GM18502 (cell line): Measurements from ENCODE around the gene SP2.
"Not testable (repeated sequence)": the region's sequence is repeated elsewhere in the genome, so short reads cannot be mapped to it uniquely, and the experiment has no call there.

Experiments
- ATAC-seq: cut with Tn5 transposase; IDR thresholded peaks from one replicate; pipeline ENCODE4 v1.9.1; 2021; ENCODE audit warnings: mild to moderate bottlenecking; ENCODE audit not compliant: unreplicated experiment, poor library complexity

Gene SP2

GRCh38 chr17:47917581-47917980, 21.5 kb downstream of the SP2 start:
- ATAC-seq: no peak

DNA sequence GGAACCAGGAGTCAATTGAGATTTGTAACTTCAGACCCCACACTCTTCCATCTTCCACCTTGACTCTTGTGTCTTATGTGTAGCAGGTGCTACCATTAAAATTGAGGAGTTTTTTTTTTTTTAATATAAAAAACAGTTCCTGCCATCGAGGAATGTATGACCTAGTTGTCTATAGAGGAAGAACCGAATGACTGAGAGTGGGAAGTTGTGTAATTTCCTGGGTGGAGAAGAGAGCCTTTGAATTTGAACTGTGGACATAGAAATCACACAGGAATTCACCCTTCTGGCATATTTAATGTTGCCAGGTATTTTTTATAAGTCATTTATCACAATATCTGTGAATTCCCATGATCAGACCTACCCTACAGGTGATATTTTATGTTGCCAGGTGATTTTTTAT, 22.0 kb downstream of the SP2 start:
- no peak for ATAC-seq

DNA sequence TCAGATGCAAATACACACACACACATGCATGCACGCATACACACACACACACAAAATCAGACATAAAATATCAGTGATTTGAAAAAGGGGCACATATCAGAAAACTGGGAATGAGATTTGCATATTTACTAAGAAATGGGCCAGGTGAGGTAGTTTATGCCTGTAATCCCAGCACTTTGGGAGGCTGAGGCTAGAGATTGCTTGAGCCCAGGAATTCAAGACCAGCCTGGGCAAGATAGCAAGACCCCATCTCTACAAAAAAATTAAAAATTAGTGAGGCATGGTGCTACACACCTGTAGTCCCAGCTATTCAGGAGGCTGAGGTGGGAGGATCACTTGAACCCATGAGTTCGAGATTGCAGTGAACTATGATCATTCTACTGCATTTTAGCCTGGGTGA, 23.0 kb downstream of the SP2 start:
- no peak for ATAC-seq

DNA sequence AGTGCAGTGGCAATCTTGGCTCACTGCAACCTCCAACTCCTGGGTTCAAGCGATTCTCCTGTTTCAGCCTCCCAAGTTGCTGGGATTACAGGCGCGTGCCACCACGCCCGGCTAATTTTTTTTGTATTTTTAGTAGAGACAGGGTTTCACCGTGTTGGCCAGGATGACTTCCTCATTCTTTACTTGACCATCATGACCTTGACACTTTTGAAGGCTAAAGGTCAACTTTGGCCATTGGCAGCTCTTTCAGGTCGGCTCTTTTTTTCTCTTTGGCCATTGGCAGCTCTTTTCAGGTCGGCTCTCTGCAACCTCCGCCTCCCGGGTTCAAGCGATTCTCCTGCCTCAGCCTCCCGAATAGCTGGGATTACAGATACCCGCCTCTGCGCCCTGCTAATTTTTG, 23.9 kb downstream of the SP2 start:
- not testable (repeated sequence) for ATAC-seq

- ATAC-seq: no peak
Measured at GRCh38 chr17:47924785-47925677, 29.0 kb downstream of the SP2 start.

DNA sequence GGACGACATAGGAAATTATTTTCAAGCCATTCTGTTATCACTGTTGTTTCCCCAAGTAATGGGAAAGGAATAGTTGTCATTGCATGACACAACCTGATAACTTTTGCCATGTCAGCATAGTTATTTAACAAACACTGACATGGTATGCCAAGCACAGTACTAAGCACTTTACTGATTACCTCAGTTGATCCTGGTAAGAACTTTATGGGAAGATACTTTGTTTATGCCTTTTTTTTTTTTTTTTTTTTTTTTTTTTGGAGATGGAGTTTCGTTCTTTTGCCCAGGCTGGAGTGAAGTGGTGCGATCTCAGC, 29.6 kb downstream of the SP2 start:
- no peak for ATAC-seq

- ATAC-seq: no peak
Measured at GRCh38 chr17:47927821-47928400, 31.9 kb downstream of the SP2 start.

DNA sequence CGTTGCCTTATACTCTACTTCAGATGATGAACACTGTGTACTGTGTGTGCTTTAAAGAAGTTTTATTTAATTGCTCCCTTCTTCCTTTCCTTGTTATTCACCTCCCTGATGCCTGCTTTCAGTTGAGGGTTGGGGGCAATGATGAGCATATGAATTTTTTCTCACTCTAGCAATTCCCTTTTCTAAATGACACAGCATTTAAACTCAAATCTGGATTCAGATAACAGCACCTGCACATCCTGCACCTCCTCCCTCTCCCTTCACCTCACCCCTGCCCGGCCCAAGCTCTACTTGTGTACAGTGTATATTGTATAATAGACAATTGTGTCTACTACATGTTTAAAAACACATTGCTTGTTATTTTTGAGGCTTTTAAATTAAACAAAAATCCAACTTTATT, 32.4 kb downstream of the SP2 start:
- ATAC-seq: no peak

DNA sequence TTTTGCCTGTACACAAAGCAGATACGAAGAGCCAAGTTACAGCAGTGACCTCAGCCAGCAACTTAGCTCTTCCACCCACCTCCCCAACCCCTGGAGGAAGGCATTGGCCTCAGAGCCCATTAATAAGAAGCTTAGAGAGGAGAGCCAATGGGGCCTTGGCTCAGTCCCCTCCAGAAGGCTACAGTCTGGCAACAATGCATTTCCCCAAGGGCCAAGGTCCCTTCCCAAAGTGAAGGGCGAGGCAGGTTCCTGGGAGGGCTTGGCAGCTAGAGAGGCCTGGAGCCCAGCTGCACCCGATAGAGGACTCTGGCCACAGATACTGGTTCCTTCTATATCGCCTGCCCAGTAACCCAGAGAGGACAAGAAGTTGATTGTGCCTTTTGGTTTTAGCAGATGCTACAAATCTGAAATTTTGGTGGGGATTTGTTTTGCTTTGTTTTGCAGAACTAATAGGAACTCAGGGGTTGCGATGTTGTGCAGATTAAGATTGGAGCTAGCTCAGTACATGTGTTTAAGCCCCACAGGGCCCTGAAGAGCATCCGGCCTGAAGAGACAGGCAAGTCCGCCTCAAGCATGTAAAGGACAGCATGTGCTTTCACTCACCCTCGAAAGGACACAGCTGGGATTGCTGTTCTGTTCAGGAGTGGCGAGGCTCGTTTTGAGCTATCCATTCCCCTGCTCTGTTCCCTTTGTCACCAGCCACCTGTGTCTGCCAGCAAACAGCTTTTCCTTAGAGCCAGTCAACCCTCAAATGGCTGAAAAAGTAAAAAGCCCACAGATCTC, 33.4 kb downstream of the SP2 start:
- ATAC-seq: no peak

DNA sequence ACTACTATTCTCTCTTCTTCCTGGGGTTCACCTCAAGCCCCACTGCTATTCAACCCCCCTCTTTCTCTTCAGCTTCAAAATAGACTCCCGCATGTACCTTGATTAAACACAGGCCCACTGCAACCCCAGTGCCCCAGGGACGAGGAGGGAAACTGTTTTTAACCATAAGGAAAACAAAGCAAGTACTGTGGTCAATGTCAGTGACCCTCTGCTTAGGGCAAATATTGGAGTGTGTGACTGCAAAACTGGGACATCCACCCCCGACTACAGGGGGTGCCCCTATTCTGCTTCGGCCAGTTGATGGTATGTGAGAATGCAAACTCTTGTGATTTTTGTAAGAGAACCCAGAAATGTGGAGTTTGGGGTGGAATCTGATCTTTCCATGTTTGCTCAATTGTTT, 35.8 kb downstream of the SP2 start:
- no peak for ATAC-seq

DNA sequence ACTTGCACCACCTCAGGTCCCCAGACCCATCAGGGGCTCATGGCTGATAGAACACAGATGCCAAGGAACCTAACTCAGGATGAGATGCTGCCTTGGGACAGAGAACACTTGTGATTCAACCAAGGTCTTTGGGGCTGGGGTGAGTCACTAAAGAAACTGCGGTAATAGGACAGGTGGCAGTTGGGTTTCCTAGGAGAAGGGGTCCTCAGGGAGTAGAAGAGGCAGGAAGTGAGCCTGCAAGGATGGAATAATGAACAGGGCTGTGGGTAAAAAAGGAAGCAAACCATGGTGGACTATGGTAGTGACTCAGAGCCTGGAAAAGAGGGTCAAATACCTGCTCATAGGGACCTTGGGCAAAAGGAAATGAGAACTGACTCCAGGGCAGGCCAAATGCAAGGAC, 38.8 kb downstream of the SP2 start:
- ATAC-seq: no peak

- not testable (repeated sequence) for ATAC-seq
Measured at GRCh38 chr17:47935468-47935867, 39.4 kb downstream of the SP2 start.

GRCh38 chr17:47935961-47936360, 39.9 kb downstream of the SP2 start:
- no peak for ATAC-seq

DNA sequence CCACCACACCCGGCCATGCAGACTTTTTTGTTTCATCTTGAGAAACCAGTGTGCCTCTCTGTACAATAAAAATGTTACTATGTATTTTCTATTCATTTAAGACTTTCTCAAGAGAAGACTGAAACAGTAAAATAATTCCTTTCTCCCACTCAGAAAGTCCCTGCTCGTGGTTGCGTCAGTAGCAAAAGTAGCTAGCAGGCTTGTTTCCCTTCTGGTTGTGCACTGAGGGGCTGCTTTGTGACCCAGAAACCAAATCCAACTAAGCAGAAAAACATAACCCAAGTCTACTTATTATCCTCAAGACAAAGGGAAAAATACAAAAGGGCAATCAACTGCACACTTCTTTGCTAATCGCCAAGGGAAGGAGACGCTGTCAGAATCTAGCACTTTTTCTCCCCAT, 41.9 kb downstream of the SP2 start:
- ATAC-seq: no peak

DNA sequence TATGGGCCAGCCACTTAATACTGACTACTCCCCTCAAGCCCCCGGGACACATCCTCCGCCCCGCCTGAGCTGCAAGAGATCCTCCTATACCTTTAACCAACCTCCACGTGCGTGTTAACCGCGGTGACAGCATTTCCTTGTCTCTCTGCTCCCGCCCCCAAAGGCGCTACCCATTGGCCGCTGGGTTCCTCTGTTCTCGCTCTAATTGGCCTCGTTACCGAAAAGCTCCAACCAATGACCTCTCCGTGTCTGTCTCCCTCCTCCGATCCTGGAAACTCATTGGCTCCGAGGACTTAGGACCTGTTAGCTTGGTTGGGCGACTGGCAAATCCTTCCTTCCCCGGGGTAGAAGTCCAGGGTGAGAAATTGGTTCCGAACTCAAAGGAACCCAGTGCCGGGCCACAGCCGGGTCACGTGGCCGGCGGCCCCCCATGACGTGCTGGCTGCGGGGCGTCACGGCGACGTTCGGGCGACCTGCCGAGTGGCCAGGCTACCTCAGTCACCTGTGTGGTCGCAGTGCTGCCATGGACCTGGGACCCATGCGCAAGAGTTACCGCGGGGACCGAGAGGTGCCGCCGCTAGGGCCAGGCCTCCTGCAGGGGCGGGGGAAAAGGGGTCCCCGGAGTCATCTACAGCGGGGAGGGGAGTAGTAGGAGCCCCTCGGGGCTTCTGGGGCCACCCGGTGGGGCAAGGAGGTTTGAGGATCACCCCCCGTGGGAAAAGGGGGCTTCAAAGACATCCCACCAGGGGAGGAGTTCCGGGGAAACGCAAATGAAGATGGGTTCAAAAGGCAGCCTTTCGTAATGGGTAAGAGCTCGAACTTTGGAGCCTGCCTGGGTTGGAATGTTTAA, 45.4 kb downstream of the SP2 start, which contains the start of gene PNPO:
Gene PNPO, plus strand, starts transcription at position 326 of the 850 bp plus-strand sequence. Its CDS starts 105 bp downstream, at position 431.
- ATAC-seq: peak; percentile 91

DNA sequence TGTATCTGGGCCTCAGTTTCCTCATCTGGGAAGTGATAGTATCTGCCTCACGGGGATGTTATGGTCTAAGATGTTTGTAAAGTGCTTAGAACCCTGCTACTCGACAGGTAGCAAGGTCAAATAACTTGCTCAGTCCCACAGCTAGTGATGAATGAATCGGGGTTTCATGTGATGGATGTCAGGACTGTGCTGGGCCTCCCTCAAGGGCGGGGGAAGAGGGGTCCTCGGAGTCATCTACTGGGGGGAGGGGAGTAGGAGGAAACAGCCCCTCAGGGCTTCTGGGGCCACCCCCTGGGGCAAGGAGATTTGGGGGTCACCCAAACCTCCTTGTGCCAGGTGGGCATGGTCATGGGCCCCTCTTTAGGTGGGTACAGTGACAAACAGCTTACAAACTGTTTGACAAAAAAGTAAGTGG, 46.1 kb downstream of the SP2 start:
- ATAC-seq: no peak

DNA sequence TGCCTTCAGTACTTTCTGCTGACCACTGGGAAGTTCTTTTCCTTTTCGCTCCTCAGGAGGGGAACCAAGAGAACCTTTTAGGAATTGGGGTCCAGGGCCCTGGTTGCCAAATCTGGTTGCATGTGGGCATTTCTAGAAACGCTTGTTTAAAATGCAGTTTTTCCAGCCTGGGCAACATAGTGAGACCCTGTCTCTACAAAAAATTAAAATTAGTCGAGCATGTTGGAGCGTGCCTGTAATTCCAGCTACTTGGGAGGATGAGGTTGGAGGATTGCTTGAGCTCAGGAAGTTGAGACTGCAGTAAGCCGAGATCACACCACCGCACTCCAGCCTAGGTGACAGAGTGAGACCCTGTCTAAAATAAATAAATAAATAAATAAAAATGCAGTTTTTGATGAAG, 46.5 kb downstream of the SP2 start:
- ATAC-seq: no peak

DNA sequence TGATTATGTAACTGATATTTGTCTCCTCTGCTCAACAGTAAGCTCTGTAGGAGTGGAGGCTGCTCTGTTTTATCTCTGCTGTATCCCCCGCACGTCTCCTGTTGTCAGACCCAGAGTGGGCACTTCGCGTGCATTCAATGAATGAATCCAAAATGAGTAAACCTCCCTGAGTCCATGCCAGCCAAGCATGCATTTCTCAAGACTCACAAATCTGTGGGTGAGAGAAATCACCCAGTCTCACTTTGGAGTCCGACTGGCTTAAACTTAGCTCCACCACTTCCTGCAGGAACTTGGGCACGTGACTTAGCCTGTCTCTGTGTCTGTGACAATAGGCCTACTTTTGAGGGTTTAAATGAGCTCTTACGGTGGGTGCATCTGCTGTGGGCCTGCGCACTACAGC, 49.0 kb downstream of the SP2 start:
- ATAC-seq: no peak

DNA sequence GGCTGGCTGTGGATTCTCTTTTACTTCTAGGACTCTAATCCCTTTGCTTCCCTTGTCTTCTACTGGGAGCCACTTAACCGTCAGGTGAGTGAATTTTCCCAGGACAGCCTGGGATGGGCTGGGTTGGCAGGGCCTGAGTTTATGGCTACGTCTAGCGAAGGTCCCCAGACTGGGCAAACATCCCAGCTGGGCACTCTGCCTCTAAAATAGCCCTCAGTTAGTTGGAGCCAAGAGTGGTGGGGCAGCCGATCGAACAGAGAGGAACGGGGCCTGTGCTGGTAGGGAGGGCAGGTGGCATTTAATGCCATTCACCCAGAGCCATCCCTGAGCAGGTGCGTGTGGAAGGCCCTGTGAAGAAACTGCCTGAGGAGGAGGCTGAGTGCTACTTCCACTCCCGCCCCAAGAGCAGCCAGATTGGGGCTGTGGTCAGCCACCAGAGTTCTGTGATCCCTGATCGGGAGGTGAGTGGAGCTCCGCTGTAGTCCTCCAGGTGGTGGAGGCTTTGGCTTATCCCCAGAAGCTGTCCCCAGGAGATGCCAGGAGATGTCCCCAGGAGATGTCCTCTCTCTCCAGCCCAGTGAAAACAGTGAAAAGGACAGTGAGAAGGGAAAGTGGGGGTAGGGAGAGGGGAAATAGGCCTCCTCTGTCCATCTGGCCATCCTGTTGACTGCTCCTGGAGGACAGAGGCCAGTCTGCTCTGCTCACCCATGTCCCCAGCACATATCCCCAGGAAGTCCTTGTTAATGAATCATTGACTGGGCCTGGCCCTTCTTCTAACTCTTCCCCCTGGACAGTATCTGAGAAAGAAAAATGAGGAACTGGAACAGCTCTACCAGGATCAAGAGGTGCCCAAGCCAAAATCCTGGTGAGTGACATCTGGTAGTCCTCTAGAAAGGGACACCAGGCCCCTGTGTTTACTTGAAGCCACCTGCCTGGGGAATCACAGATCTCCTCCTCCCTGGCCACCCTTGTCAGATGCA, 49.8 kb downstream of the SP2 start:
- ATAC-seq: no peak
